ENCODE measurements around the gene DTX1.

DNA sequence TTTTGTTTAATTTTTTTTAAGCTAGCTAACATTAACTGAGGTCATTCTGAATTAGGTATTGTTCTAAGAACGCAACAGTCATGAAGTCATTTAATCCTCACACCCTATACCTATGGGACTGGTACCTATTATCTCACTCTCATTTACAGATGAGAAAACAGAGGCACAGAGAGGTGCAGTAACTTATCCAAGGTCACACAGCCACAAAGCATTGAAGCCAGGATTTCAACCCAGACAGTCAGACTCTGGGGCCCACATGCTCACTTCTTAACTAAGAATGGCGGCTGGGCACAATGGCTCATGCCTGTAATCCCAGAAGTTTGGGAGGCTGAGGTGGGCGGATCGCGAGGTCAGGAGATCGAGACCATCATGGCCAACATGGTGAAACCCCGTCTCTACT lies 15.0 kb upstream of the DTX1 start:
- TF ChIP-seq, protein P1, sequence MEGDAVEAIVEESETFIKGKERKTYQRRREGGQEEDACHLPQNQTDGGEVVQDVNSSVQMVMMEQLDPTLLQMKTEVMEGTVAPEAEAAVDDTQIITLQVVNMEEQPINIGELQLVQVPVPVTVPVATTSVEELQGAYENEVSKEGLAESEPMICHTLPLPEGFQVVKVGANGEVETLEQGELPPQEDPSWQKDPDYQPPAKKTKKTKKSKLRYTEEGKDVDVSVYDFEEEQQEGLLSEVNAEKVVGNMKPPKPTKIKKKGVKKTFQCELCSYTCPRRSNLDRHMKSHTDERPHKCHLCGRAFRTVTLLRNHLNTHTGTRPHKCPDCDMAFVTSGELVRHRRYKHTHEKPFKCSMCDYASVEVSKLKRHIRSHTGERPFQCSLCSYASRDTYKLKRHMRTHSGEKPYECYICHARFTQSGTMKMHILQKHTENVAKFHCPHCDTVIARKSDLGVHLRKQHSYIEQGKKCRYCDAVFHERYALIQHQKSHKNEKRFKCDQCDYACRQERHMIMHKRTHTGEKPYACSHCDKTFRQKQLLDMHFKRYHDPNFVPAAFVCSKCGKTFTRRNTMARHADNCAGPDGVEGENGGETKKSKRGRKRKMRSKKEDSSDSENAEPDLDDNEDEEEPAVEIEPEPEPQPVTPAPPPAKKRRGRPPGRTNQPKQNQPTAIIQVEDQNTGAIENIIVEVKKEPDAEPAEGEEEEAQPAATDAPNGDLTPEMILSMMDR (optimal IDR thresholded peaks at IDR 0.05 in 1 of 3, IDR thresholded peaks at IDR 0.05 in 1 of 3, conservative IDR thresholded peaks at IDR 0.05 in 1 of 3; ENCODE audit: extremely low read depth in 1 of 3, insufficient read depth in 2 of 3, low read length in 3 of 3): no peak
- TF ChIP-seq EZH2 (IDR thresholded peaks at IDR 0.05; ENCODE audit: low read length): no peak

Data from keratinocyte (primary cell).